Retina (tissue), 1 donor: ENCODE measurements around the gene PPP2R1B.
A peak's percentile ranks its signal among the peaks of the same experiment; 100 is the strongest.
"Not testable (repeated sequence)": the region's sequence is repeated elsewhere in the genome, so short reads cannot be mapped to it uniquely, and the experiment has no call there.

Experiments
- DNase-seq: peaks from one replicate; pipeline ENCODE4 v3.0.0-alpha.2; 2016

PPP2R1B gene

DNA sequence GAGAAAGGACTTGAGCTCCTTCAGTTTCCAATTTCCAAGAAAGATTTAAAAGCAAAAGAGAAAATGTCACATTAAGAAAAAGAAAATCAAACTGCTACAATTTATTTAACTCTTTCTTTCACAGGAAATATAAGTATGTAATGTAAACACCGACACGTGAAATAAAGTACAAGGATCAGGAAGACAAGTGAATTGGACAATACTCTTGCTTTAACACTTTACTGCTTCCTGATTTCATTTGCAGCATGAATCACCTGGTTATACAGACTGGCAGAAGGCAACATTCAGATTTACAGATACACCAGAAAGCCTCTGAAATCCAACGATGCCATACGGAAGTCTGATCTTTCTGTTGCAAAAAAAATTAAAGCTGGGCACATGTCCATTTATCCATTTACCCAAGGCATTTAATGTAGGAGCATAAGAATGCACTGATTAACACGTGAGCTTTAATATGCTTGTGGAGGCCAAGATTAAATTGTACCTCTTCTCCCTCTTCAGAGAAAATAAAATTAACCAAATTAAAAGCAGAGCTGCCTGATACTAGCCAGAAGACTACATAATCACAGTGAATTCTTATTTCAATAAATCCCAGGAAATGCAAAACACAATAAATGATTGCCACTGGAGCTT, 16.0 kb upstream of the PPP2R1B start:
- DNase-seq: no peak

- DNase-seq: no peak
Observed at GRCh38 chr11:111779118-111779517, 12.9 kb upstream of the PPP2R1B start.

GRCh38 chr11:111778047-111778558, 11.9 kb upstream of the PPP2R1B start:
- DNase-seq: no peak

DNA sequence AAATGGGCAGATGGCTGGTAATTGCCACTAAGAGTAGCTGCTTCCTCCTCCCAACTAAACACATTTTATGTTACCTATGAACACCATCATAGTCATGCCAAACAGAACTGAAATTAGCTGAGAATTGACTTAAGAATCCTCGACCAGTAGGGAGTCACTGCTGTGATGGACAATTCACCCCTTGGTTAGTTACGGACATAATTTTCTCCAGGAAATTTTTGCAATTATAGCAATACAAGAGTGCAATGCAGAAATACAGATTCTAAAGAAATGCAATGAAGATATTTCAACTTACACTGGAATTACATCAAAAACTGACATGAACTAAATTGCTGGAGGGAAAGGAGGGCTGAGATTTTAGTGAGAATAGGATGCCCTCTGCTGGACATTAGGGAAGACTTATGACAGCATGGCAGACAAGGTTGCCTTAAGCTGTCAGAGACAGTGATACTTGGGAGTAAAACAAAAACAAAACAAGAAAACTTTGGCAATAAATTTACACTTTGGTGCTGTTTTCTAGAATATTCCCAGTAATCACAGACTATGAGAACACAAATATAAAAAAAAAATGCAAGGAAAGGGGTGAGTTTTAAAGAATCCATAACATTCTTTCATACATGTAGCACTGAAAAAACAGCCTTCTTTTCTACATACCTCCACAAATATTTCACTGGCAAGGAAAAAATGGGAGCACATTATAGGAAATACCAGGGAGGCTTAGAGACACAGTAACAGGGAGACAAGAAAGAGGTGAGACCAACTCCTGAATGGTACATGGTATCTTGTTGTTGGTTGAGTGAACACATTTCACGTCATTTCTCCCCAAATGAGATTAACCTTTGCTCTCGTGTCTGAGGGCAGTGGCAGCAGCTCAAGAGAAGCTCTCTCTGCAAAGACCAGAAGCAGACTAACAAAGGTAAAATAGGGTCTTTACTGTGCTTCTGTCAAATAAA, 11.2 kb upstream of the PPP2R1B start:
- peak; percentile 62 for DNase-seq

DNA sequence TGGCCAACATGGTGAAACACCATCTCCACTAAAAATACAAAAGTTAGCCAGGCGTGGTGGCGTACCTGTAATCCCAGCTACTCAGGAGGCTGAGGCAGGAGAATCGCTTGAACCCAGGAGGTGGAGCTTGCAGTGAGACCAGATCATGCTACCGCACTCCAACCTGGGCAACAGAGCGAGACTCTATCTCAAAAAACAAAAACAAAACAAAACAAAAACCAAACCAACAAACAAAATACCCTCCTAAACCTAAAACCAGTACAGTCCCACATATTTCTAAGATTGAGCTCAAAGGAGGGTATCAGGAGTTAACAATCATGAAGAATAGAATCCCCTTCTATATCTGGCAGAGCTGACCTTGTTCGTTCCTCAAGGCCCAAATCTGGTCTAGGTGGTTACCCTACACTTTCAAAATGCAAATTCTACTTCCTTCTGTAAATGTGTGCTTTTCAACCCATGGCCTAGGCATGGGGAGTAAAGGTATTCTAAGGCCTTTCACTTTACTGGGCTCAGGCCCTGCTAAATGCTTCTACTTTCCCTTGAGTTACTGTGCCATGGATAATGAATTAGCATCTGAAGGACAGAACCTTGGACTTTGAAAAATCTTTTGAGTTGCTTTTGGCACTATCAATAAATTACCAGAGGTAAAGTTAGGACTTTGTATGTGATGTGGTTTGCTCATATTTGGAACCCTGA, 10.4 kb upstream of the PPP2R1B start:
- DNase-seq: no peak

DNA sequence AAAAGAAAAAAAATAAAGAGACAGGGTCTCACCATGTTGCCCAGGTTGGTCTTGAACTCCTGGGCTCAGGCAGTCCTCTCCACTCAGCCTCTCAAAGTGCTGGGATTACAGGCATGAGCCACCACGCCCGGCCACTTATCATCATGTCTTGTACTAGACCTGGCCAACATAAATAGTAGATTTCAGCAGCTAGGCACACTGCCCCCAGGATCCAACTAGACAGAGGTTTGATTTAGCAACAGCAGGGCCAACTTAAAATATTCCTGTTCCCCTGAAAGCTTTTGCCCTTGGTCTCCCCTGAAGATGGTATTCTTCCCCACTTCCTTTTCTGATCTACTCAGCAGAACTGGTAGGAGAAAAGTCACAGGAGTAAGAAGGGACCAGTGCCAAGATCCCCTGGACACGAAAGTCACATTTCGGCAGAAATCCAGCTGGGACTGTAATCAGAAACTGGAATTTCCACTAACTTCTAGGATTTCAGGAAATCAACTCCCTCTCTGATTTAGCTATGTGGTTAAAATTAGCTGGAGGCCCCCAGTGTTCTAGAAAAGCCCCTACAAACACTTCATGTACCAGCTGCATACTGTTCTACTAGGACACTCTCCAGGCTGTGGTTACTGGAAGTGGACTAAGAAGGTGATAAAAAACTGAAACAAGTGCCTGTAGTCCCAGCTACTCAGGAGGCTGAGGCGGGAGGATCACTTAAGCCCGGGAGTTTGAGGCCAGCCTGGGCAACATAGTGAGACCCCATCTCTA, 8.9 kb upstream of the PPP2R1B start:
- no peak for DNase-seq

DNA sequence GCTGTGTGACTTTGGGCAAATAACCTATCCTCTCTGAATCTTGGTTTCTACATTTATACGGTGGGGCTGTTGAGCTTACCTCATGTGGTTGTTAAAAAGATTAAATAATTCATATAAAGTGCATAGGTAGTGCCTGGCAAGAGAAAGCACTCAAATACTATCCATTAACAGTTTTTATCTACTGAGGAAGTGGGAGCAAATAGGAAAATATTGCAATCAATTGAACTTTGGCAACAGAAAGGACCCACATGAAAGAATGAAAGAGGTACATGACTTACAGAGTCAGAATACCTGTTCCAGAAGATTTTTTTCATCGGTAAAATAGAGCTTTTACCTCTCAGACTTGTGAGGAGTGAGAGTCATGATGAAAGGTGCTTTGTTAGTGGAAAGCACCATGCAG, 6.3 kb upstream of the PPP2R1B start:
- DNase-seq: no peak

- not testable (repeated sequence) for DNase-seq
Observed at GRCh38 chr11:111771205-111771604, 5.0 kb upstream of the PPP2R1B start.

- DNase-seq: no peak
Observed at GRCh38 chr11:111770581-111771134, 4.5 kb upstream of the PPP2R1B start.

GRCh38 chr11:111766834-111767142, 599 bp upstream of the PPP2R1B start:
- no peak for DNase-seq

GRCh38 chr11:111765320-111765983, 737 bp downstream of the PPP2R1B start:
- DNase-seq: no peak

- DNase-seq: no peak
Observed at GRCh38 chr11:111764621-111765020, 1.6 kb downstream of the PPP2R1B start.

DNA sequence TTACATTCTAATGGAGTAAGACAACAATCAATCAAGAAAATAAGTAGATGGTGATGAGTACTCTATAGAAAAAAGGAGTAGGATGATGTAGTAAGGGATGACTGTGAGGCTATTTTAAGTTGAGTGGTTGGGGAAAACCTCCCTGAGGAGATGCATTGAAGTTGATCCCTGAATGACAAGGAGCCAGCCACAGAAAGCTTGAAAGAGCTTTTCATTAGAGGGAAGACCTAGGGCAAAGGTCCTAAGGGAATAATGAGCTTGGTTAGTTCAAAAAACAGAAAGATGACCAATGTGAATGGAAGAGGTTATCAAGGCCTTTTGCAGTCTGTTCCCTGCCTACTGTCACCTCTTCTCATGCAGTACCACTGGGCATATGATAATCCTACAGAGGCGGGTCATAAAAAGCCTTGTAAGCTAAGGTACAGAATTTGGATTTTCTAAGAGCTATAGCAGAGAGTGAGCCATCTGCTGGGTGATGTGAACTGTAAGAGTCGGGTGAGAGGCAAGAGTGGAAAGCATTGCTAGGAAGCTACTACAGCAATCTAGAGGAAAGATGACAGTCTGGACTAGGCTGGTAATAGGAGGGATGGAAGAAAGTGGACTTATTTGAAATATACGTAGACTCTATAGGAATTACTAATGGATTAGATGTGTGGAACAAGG, 3.1 kb downstream of the PPP2R1B start:
- no peak for DNase-seq

GRCh38 chr11:111762526-111762925, 3.7 kb downstream of the PPP2R1B start:
- no peak for DNase-seq

GRCh38 chr11:111761036-111761435, 5.2 kb downstream of the PPP2R1B start:
- DNase-seq: no peak

- no peak for DNase-seq
Observed at GRCh38 chr11:111759778-111760407, 6.3 kb downstream of the PPP2R1B start.

DNA sequence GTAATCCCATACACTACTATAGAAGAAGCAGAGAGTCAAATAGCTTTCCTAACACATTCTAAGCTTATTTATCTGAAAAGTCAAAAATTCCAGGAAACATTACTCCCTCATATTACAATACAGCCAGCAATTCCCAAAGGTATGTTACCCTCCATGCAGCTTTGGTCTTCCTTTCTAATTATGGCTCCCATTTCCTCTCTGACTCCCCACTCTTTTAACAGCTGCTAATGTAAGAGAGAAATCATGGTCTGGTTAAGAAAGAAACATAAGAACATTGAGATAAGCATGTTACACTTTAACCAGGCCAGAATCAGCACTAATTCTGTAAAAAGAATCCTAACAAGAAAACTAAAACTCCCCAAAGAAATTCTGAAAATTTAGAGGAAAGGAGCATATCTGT, 6.8 kb downstream of the PPP2R1B start:
- DNase-seq: no peak

DNA sequence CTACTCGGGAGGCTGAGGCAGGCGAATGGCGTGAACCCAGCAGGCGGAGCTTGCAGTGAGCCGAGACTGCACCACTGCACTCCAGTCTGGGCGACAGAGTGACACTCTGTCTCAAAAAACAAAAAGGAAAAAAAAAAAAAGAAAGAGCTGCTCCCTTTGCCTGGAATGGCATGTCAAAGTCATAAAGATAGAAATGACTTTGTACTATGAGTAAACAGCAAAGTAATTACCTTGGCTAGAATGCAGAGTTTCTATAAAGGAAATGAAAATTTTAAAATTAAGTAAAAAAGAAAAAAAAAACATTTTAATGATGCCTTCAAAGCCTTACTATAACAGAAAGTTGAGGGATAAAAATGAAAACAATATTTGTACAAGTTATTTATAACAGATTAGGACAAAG, 10.1 kb downstream of the PPP2R1B start:
- no peak for DNase-seq

GRCh38 chr11:111749646-111750045, 16.5 kb downstream of the PPP2R1B start:
- DNase-seq: no peak

GRCh38 chr11:111748035-111748804, 18.0 kb downstream of the PPP2R1B start:
- no peak for DNase-seq
